ENCODE data around the gene USP27X. TPM values are rescaled to one million over a fixed set of nuclear protein-coding genes. Genes with fewer than 3 reads are reported as not detected.
A peak's percentile ranks its signal among the peaks of the same experiment; 100 is the strongest.

Gene USP27X
- total and polyA plus RNA-seq, 2 donors from 2014 or later = 3.3 to 4.3 TPM

GRCh38 chrX:49880668-49881067 lies 1.4 kb downstream of the USP27X start:
- Histone ChIP-seq H3K9me3 (ENCODE audit: control insufficient read depth in 2 of 3, insufficient read depth in 1 of 3, low read length in 3 of 3) (no peaks in the 10 kb centered on the region), H3K36me3 (ENCODE audit: control insufficient read depth in 2 of 3, insufficient read depth in 3 of 3, low read length in 3 of 3) (peaks cover 0 to 2% (median 0%) of the 10 kb centered on the region in 3 donors), H3K9ac (ENCODE audit: low read length in 3 of 3) (no peak overlapping the region), H3K4me1 (ENCODE audit: control insufficient read depth in 2 of 3, insufficient read depth in 2 of 3, low read depth in 1 of 3, low read length in 3 of 3) (peaks cover 0 to 5% (median 5%) of the 10 kb centered on the region in 3 donors), H3K27me3 (ENCODE audit: control insufficient read depth, insufficient read depth, low read length) (no peaks in the 10 kb centered on the region), H3K27ac (ENCODE audit: low read depth in 2 of 2, low read length in 2 of 2) (no peak overlapping the region), H3K4me3 (ENCODE audit: low read length in 3 of 3) (no peak overlapping the region)
- FAIRE-seq (no peak), DNase-seq (no peak)
- intact Hi-C loops (cut with DNase I) = no loop called here
- TF ChIP-seq CTCF (IDR thresholded peaks at IDR 0.05; ENCODE audit: borderline replicate concordance, extremely low read depth, insufficient read depth) = no peak

GRCh38 chrX:49884290-49884862 lies 5.1 kb downstream of the USP27X start:
- peak; percentile 51 for TF ChIP-seq CTCF (IDR thresholded peaks at IDR 0.05; ENCODE audit: borderline replicate concordance, extremely low read depth, insufficient read depth)
- Histone ChIP-seq H3K9me3 (ENCODE audit: control insufficient read depth in 2 of 3, insufficient read depth in 1 of 3, low read length in 3 of 3) (no peaks in the 10 kb centered on the region), H3K9ac (ENCODE audit: low read length in 3 of 3) (no peak overlapping the region), H3K4me1 (ENCODE audit: control insufficient read depth in 2 of 3, insufficient read depth in 2 of 3, low read depth in 1 of 3, low read length in 3 of 3) (peaks cover 0 to 5% (median 5%) of the 10 kb centered on the region in 3 donors), H3K36me3 (ENCODE audit: control insufficient read depth in 2 of 3, insufficient read depth in 3 of 3, low read length in 3 of 3) (peaks cover 0 to 2% (median 0%) of the 10 kb centered on the region in 3 donors), H3K4me3 (ENCODE audit: low read length in 3 of 3) (no peak overlapping the region), H3K27me3 (ENCODE audit: control insufficient read depth, insufficient read depth, low read length) (no peaks in the 10 kb centered on the region), H3K27ac (ENCODE audit: low read depth in 2 of 2, low read length in 2 of 2) (no peak overlapping the region)
- DNase-seq (peak in 4 of 5 donors; percentile 60 to 76 (median 74)), FAIRE-seq (peak; percentile 58)
- intact Hi-C loops (cut with DNase I) = no loop called here

GRCh38 chrX:49892542-49892941 lies 13.3 kb downstream of the USP27X start:
- Histone ChIP-seq H3K4me1 (ENCODE audit: control insufficient read depth in 2 of 3, insufficient read depth in 2 of 3, low read depth in 1 of 3, low read length in 3 of 3) (no peaks in the 10 kb centered on the region), H3K36me3 (ENCODE audit: control insufficient read depth in 2 of 3, insufficient read depth in 3 of 3, low read length in 3 of 3) (no peaks in the 10 kb centered on the region), H3K9me3 (ENCODE audit: control insufficient read depth in 2 of 3, insufficient read depth in 1 of 3, low read length in 3 of 3) (peaks cover 0 to 1% (median 0%) of the 10 kb centered on the region in 3 donors), H3K9ac (ENCODE audit: low read length in 3 of 3) (no peak overlapping the region), H3K27ac (ENCODE audit: low read depth in 2 of 2, low read length in 2 of 2) (no peak overlapping the region), H3K27me3 (ENCODE audit: control insufficient read depth, insufficient read depth, low read length) (no peaks in the 10 kb centered on the region), H3K4me3 (ENCODE audit: low read length in 3 of 3) (no peak overlapping the region)
- DNase-seq (no peak), FAIRE-seq (no peak)
- TF ChIP-seq CTCF (IDR thresholded peaks at IDR 0.05; ENCODE audit: borderline replicate concordance, extremely low read depth, insufficient read depth) = no peak
- intact Hi-C loops (cut with DNase I) = no loop called here

- FAIRE-seq = no peak
- Histone ChIP-seq H3K4me1 (ENCODE audit: control insufficient read depth in 2 of 3, insufficient read depth in 2 of 3, low read depth in 1 of 3, low read length in 3 of 3) (no peaks in the 10 kb centered on the region), H3K9me3 (ENCODE audit: control insufficient read depth in 2 of 3, insufficient read depth in 1 of 3, low read length in 3 of 3) (peaks cover 0 to 1% (median 0%) of the 10 kb centered on the region in 3 donors), H3K27me3 (ENCODE audit: control insufficient read depth, insufficient read depth, low read length) (no peaks in the 10 kb centered on the region), H3K27ac (ENCODE audit: low read depth in 2 of 2, low read length in 2 of 2) (no peak overlapping the region), H3K4me3 (ENCODE audit: low read length in 3 of 3) (no peak overlapping the region), H3K9ac (ENCODE audit: low read length in 3 of 3) (no peak overlapping the region), H3K36me3 (ENCODE audit: control insufficient read depth in 2 of 3, insufficient read depth in 3 of 3, low read length in 3 of 3) (no peaks in the 10 kb centered on the region)
- intact Hi-C loops (cut with DNase I) = no loop called here
- no peak for DNase-seq
- TF ChIP-seq CTCF (IDR thresholded peaks at IDR 0.05; ENCODE audit: borderline replicate concordance, extremely low read depth, insufficient read depth) = no peak
Measured at GRCh38 chrX:49896951-49897350, 17.7 kb downstream of the USP27X start.

Data from kidney (tissue), 14 donors.